HG02943 (cell line): Measurements from ENCODE around the gene KRT79.

Experiments used
- ATAC-seq: cut with Tn5 transposase; IDR thresholded peaks from one replicate; pipeline ENCODE4 v1.9.1; 2021; ENCODE audit warnings: mild to moderate bottlenecking, low read depth, moderate library complexity; ENCODE audit not compliant: unreplicated experiment

KRT79 gene

GRCh38 chr12:52836042-52836466, 1.9 kb upstream of the KRT79 start:
- no peak for ATAC-seq

GRCh38 chr12:52835271-52836041, 1.3 kb upstream of the KRT79 start:
- ATAC-seq: no peak

GRCh38 chr12:52834727-52835001, 553 bp upstream of the KRT79 start:
- ATAC-seq: no peak

- ATAC-seq: no peak
These were observed 866 bp downstream of the KRT79 start for GRCh38 chr12:52832985-52833905.

GRCh38 chr12:52832451-52832850, 1.7 kb downstream of the KRT79 start:
- ATAC-seq: no peak

- no peak for ATAC-seq
These were observed 2.9 kb downstream of the KRT79 start for GRCh38 chr12:52831251-52831650.

DNA sequence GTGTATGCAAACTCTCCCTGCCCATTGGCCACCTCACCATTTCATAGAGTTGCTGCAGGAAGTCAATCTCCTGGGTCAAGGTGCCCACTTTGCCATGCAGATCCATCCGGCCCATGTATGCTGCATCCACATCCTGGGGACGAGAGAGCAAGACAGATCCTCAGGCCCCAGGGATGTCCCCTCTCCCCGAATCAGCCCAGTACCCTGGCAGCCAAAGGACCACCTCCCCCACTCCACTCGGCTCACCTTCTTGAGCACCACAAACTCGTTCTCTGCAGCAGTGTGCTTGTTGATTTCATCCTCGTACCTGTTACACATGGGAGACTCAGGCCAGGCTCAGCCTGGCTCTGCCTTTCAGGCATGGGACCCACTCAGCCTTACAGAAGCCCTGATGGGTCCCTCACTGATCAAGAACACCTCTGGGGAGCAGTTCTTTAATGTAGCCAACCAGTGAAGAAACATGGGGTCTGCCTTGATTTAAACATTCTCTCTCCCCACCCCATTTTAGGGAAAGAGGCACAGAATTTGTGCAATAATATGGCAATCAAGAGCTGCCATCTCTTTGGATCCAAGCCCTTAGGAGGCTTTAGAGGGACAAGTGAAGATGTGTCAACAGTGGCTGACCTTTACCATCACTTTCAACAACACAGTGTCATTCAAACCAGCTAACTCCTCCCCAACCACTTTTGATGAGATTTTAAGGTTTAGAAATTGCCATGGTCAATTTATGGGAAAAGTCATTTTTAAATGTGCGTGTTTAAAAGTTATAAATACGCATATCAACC, 3.9 kb downstream of the KRT79 start:
- no peak for ATAC-seq

DNA sequence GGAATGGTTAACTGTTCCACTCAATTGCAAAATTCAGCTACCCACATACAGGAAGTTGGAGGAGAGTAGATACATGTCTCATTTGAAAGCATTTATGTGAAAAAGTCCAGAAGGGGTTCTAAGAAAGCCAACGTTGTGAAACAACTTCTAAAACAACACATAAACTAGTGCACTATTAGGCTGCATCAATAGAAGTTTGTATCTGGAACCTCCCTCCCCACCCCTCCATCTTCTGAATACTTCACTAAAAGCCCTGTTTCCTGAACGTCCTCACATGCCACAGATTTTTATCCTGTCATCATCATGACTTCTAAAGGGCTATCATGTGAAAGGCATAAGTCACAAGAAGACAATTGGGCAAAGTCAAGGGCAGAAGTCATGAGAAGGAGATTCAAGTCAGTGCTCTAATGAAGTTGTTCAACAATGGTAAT, 5.5 kb downstream of the KRT79 start:
- ATAC-seq: no peak

DNA sequence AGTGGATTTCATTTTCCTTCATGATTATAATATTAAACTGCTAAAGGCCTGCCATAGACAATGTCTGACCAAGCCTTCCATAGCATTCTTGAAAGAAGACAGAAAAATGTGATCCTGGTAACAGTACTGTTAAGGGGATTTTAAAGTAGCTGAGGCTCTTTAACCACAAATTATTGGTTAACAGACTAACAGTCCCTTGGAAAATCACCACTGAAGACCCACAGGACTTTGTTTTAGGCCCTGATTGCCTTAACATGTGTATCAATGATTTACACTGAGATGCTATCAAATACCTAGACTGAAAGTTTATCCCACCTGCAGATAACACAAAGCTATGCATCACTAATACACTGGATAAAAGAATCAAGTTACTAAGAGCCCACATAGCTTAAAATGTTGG, 6.0 kb downstream of the KRT79 start:
- no peak for ATAC-seq

DNA sequence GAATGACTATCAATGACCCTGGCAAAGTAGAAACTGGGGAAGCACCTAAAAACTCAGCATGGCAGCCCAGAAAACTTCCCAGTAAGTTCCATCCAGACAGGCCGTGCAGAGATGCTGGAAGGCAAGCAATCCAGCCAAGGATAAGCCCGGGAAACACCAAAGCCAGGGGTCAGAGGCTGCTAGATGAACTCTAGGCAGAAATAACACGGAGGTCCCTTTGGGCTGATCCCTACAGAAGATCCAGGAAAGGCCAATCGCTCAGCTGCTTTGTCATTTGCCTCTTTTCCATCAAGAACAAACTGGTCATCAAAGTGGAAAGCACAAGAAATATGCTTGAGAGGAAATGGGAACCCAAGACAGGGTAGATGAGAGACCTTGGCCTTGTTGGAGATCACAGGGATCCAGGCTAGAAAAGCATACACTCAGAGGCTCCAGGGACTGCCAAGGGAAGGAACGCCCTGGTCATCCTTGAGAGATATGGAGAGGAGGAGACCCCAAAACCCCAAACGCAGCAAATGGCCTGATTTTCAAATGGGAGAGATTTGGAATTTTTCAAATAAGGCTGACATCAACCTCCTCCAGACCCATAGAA, 6.5 kb downstream of the KRT79 start:
- ATAC-seq: no peak

DNA sequence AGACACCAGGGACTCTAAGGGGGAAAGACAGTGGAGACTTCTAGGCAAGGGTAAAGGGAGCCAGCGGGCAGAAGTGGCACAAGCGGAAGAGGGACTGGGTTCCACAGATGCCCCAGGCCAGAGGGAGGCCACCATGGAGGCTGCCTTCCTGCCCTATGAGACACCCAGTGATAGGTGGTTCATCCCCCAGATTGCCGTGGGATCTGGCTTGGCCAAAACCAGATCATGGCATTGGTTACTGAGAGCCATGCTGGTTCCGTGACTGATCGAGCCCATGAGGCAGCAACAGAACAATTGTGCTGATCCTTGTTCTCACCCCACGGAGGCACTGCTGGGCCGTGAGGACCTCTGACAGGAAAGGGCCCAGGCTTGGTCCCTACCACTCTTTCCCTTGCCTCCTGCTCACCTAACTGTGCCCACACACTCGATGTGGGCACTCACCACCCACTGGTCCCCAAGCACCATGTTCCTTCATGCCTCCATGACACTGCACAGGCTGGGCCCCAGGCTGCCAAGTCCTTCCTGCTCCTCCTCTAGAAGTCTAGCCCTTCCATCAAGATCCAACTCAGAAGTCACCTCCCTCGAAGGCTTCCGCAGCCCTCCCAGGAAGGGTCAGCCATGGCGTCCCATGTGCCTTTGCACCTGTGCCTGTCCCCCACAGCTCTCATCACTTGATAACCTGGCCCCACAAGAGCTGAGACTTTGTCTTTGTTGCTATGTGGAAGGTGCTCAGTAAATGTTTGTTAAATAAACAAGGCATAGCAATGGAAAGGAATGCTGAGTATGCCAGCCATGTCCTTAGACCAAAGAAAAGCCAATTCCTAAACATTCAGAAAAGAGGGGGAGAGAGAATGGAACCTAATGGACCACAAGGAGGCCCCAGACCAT, 7.3 kb downstream of the KRT79 start:
- no peak for ATAC-seq

DNA sequence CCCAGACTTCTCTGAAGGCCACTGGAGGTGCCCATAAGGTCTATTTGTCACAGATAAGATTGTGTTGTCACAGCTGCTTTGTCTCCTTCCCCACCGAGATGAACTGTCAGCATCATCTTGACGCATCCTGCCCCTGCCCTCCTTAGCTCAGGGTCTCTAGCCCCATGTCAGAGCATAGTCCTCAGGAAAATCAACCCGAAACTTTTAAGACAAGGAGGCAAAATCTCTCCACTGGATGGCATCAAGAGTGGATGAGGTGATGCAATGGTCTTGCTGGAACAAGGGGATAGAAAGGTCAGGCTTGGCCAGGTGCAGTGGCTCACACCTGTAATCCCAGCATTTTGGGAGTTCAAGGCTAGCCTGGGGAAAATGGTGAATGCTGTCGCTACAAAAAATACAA, 8.2 kb downstream of the KRT79 start:
- ATAC-seq: no peak

GRCh38 chr12:52824741-52825410, 9.2 kb downstream of the KRT79 start:
- ATAC-seq: no peak

GRCh38 chr12:52823761-52824450, 10.2 kb downstream of the KRT79 start:
- no peak for ATAC-seq

DNA sequence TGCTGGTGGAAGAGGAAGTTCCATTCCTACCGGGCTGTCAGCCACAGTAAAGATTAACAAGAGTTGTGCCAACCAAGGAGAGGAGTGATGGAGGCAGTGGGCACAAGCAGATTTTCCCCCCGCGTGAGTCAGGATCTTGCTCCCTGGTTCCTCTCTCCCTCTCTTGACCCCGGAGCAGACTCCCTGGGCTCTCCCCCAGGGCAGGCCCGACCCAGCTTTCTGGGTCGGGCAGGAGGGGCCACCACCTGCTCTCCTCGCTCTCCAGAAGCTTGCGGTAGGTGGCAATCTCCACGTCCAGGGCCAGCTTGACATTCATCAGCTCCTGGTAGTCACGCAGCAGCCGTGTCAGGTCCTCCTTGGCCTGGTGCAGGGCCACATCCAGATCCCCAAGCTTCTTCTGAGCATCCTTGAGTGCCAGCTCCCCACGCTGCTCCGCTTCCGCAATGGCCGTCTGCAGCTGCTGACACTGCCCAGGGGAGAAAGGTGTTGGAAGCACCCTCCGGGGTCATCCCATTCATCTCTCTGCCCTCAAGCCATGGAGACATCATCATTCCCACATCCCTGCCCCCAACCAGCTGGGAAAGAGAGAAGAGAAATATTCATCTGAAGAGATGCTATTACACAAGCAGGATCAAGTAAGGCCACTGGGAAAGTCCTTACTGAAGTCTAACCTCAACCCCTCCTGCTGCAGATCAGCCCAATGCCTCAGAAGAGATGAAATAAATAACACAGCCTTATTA, 11.2 kb downstream of the KRT79 start:
- no peak for ATAC-seq

DNA sequence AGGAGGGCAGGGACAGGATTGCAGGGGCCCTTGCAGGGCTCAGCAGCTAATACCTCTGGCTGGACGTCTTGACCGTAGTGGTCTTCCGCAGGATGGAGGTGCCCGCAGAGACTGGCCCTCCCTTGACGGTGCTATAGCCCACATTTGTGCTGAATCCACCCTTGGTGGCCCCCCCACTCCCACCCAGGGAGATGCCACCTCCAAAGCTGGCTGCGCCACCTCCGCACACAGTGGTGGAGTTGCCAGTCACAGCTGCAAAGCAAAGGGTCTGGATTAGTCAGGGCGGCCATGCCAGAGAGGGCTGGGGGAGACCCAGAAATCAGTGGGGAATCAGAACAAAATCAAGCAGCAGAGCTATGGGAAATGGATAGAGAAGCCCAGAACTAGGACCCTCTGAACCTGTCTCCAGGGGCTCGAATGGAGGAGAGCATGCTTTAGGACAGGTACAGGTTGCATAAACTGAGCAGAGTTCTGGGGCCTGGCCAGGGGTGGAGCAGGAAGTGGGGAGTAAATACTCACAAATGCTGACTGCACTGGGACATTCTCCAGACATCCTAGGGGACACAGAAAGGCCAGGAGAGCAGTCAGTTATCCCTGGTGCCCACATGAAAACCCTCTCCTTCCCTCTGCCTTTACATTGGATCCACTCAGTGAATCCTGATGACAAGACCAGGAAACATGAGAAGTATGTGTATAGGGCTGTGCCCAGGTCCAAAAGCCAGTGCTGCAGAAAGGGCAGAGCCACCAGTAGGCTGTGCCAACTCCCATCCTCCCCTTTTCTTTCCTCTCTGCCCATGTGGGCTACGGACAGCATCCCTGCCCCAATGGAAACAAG, 12.1 kb downstream of the KRT79 start:
- no peak for ATAC-seq
